ENCODE results near the gene NUF2.

- no peak for TF ChIP-seq EZH2 (optimal IDR thresholded peaks at IDR 0.05; ENCODE audit: low read depth, low read length)
- TF ChIP-seq, protein P1, sequence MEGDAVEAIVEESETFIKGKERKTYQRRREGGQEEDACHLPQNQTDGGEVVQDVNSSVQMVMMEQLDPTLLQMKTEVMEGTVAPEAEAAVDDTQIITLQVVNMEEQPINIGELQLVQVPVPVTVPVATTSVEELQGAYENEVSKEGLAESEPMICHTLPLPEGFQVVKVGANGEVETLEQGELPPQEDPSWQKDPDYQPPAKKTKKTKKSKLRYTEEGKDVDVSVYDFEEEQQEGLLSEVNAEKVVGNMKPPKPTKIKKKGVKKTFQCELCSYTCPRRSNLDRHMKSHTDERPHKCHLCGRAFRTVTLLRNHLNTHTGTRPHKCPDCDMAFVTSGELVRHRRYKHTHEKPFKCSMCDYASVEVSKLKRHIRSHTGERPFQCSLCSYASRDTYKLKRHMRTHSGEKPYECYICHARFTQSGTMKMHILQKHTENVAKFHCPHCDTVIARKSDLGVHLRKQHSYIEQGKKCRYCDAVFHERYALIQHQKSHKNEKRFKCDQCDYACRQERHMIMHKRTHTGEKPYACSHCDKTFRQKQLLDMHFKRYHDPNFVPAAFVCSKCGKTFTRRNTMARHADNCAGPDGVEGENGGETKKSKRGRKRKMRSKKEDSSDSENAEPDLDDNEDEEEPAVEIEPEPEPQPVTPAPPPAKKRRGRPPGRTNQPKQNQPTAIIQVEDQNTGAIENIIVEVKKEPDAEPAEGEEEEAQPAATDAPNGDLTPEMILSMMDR (IDR thresholded peaks at IDR 0.05; ENCODE audit: low read length) = no peak
- no peak for TF ChIP-seq EZH2phosphoT487 (IDR thresholded peaks at IDR 0.05; ENCODE audit: low read length)
Observed at GRCh38 chr1:163366555-163366954, 44.8 kb downstream of the NUF2 start.

Data from MM.1S (cell line).